Bronchial epithelial cell (primary cell): ENCODE results near the gene PPP1R36. TPM values are rescaled to one million over a fixed set of nuclear protein-coding genes. Genes with fewer than 3 reads are reported as not detected.

Source experiments
- DNase-seq: peaks from one replicate; pipeline ENCODE4 v3.0.0-alpha.2; 2010; ENCODE audit warnings: low read depth
- FAIRE-seq: peaks from 2 replicates; lab custom pipeline; 2011; peaks lifted over from hg19 to GRCh38; lab: Jason Lieb, UNC
- H3K27me3 ChIP-seq: 2 replicates; pipeline ENCODE4 v1.5.1; 2011; ENCODE audit warnings: low read length; ENCODE audit not compliant: control insufficient read depth, insufficient read depth
- H3K36me3 ChIP-seq: 2 replicates; pipeline ENCODE4 v1.5.1; 2011; ENCODE audit warnings: low read length; ENCODE audit not compliant: control insufficient read depth, insufficient read depth
- H3K4me3 ChIP-seq: 2 replicates; pipeline ENCODE4 v1.5.1; 2011; ENCODE audit warnings: mild to moderate bottlenecking, low read depth, low read length, control low read depth
- CTCF ChIP-seq: IDR thresholded peaks from 2 replicates; pipeline ENCODE4 v1.5.1; 2011; ENCODE audit warnings: mild to moderate bottlenecking, moderate library complexity, low read length, control low read depth, inconsistent platforms; ENCODE audit not compliant: insufficient read depth, severe bottlenecking
- total RNA-seq: library from RNA; depleted of rRNA; stranded (reverse); fragments of >200 nt; gene quantifications from 2 replicates; pipeline ENCODE4 v1.2.1, GENCODE V29; 2014

PPP1R36 gene
- total RNA-seq, 1 donor from 2014 or later: 1.1 TPM

- Histone ChIP-seq H3K36me3 (no peaks in the 10 kb centered on the region), H3K4me3 (peak within 1 kb of the TSS; percentile 56), H3K27me3 (no peaks in the 10 kb centered on the region)
- DNase-seq: peak; percentile 73
- FAIRE-seq: no peak
- TF ChIP-seq CTCF: no peak
Measured at GRCh38 chr14:64503434-64504309, 46.1 kb upstream of the PPP1R36 start, which contains the start of gene ZBTB25. Gene ZBTB25 (minus strand): TSS chr14:64503838. CDS start chr14:64490533, 13,305 bp downstream.

DNA sequence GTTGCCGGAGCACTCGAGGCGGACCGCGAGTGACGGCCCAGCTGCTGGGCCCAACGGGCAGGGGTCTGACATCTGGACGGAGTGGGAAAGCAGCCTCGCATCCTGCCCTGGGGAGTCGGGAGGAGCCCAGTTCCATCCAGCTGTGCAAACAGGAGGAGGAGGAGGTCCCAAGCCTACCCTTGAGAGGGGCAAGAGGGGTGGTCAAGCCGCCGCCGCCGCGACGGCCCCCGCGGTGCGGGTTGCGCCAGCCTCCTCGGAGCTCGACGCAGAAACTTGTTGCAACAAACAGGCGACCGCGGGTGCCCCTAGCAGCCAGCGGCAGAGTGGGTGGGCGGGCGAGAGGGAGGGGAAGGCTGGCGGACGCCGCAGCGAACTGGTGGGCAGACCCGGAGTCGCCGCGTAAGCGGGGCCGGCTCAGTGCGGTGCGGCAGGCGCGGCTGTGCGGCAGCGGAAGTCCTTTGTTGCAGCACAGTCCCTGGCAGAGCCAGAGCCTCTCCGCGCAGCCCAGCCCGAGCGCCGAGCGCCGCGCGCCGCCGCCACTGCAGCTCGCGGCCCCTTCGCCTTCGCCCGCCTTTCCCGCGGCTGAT, 45.4 kb upstream of the PPP1R36 start, which contains the start of gene ZBTB1:
ZBTB1 (plus strand) TSS at position 461 of the 587 bp plus-strand sequence. CDS start 16,735 bp downstream, outside the sequence.
- DNase-seq: peak; percentile 76
- Histone ChIP-seq H3K36me3 (no peaks in the 10 kb centered on the region), H3K4me3 (peak within 1 kb of the TSS; percentile 56), H3K27me3 (no peaks in the 10 kb centered on the region)
- no peak for TF ChIP-seq CTCF
- no peak for FAIRE-seq

DNA sequence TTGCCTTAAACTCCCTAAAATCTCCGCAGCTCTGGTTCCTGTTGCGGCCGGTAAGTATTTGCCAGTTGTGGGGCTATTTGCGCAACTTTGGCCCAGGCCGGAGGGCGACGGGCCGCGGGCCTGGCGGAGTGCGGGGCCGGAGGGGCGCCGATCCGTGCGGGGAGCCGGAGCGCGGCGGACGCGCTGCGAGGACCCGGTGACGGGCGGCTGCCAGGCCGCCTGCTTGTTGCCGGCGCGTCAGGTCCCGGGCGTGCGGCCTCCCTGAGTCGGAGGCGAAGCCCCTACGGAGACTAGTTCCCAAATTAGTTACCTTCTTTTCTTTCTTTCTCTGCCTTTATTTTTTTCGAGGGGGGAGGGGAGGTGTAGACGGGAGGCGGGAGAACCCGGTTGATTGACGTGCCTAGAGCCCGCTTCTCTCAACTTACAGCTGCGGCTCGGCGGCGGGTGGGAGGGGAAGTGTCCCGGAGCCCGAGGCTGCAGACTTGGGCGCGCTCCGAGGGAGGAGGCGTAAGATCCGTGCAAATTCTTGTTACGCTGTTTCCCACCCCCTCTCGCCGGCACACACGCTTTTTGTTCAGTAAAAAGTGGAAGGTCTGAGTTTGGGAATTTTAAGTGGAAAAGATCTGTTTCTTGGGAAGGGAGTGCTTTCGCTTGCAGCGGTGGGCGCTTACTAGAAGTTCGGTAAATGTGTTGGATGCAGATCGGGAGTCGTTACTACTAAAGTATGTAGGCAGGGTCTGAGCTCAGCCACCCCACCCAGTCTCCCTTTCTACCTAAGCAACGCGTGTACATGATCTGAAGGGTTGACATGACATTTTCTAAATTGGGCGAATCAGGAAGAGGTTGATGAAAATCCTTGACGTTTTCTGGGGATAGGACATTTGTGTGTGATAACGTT, 44.6 kb upstream of the PPP1R36 start:
- TF ChIP-seq CTCF: no peak
- no peak for FAIRE-seq
- H3K36me3 ChIP-seq: no peaks in the 10 kb centered on the region
- peak overlapping the region; percentile 56 for H3K4me3 ChIP-seq
- peak; percentile 69 for DNase-seq
- no peaks in the 10 kb centered on the region for H3K27me3 ChIP-seq

- no peaks in the 10 kb centered on the region for H3K36me3 ChIP-seq
- DNase-seq (peak; percentile 8), FAIRE-seq (no peak)
- no peak overlapping the region for H3K4me3 ChIP-seq
- TF ChIP-seq CTCF: no peak
- no peaks in the 10 kb centered on the region for H3K27me3 ChIP-seq
Measured at GRCh38 chr14:64506721-64507120, 43.0 kb upstream of the PPP1R36 start.

GRCh38 chr14:64507376-64508156, 42.2 kb upstream of the PPP1R36 start:
- no peak overlapping the region for H3K4me3 ChIP-seq
- no peaks in the 10 kb centered on the region for H3K27me3 ChIP-seq
- H3K36me3 ChIP-seq: no peaks in the 10 kb centered on the region
- DNase-seq (peak; percentile 85), FAIRE-seq (no peak)
- TF ChIP-seq CTCF: no peak
